GM12891 (cell line): ENCODE results near the gene DENND1A.

Experiments used
- POLR2A ChIP-seq: IDR thresholded peaks from 2 replicates; pipeline ENCODE4 v1.6.1; 2011; ENCODE audit warnings: low read depth, low read length, control low read depth
- TAF1 ChIP-seq: IDR thresholded peaks from 2 replicates; pipeline ENCODE4 v1.6.1; 2011; ENCODE audit warnings: low read depth, low read length, control low read depth

GRCh38 chr9:123597048-123597447, 332.9 kb downstream of the DENND1A start:
- TF ChIP-seq TAF1 (no peak), POLR2A (no peak)
